ENCODE data around the gene KRT4. TPM values are rescaled to one million over a fixed set of nuclear protein-coding genes. Genes with fewer than 3 reads are reported as not detected.
"Not testable (repeated sequence)": the region's sequence is repeated elsewhere in the genome, so short reads cannot be mapped to it uniquely, and the experiment has no call there.

KRT4 gene
- total RNA-seq, 1 donor from 2014 or later = 0.29 TPM

DNA sequence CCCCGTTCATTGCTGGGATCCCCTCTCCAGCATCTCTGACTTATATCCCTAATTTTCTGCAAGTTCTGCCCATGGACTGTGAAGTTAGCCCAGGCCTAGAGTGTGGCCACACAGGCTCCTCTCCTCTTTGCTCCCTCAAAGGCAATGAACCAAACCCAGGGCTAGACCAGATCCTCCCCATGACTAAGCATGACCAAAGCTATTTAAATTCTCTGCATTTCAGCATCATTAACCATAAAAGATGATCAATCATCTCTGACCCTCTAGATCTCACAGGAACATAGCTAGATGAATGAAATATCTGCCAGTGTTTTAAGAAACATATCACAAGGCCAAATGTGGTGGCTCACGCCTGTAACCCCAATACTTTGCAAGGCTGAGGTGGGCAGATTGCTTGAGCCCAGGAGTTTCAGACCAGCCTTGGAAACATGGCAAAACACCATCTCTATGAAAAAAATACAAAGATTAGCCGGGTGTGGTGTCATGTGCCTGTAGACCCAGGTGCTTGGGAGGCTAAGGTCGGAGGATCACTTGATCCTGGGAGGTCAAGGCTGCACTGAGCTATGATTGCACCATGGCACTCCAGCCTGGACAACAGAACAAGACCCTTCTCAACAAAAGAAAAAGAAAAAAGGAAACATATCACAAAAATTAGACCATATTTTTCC lies 15.8 kb downstream of the KRT4 start:
- Mint-ChIP-seq H3K27ac (no peak overlapping the region), H3K4me1 (ENCODE audit: low read depth) (peaks cover 3% of the 10 kb centered on the region), H3K4me3 (ENCODE audit: low read depth) (no peak overlapping the region), H3K9me3 (ENCODE audit: low read depth) (no peaks in the 10 kb centered on the region), H3K36me3 (ENCODE audit: insufficient read depth) (no peaks in the 10 kb centered on the region), H3K27me3 (peaks cover 33% of the 10 kb centered on the region)
- DNase-seq (ENCODE audit: low spot score, unreplicated experiment) = no peak
- TF ChIP-seq CTCF (IDR thresholded peaks at IDR 0.05; ENCODE audit: unreplicated experiment) = no peak

GRCh38 chr12:52797529-52797894 lies 16.4 kb downstream of the KRT4 start:
- no peak for DNase-seq (ENCODE audit: low spot score, unreplicated experiment)
- Mint-ChIP-seq H3K4me1 (ENCODE audit: low read depth) (peaks cover 3% of the 10 kb centered on the region), H3K27me3 (peaks cover 33% of the 10 kb centered on the region), H3K36me3 (ENCODE audit: insufficient read depth) (no peaks in the 10 kb centered on the region), H3K9me3 (ENCODE audit: low read depth) (no peaks in the 10 kb centered on the region), H3K4me3 (ENCODE audit: low read depth) (no peak overlapping the region), H3K27ac (no peak overlapping the region)
- TF ChIP-seq CTCF (IDR thresholded peaks at IDR 0.05; ENCODE audit: unreplicated experiment) = no peak

DNA sequence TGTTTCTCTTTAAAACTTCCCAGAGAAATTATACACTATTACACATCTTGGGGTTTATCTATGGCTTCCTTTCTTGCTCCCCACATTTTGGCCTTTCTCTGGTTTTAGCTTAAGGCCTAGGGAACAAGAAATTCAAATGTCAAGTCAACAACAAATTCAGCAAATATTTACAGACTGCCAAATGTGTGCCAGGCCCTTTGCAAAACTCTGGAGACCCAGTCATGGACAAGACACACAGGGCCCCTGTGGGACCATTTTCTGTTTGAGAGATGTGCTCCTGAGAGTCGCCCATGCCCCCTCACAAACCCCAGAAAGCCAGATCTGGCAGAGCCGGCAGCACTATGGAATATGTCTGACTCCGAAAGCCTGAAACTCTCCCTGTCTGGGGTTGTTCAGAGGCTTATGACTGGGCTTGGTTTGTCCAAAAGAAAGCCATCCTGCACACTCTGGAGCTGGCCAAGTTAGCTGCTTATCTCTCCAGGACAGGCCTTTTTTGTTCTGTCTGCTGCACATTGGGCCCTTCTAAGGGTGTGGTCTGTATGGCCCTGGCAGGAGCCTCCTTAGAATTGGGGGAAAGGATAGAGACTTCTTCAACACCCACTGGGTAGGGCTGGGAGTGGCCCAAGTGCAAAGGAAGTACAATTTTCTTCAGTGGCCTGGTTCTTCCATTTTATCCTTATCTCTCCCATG lies 16.9 kb downstream of the KRT4 start:
- H3K27ac Mint-ChIP-seq = no peak overlapping the region
- TF ChIP-seq CTCF (IDR thresholded peaks at IDR 0.05; ENCODE audit: unreplicated experiment) = no peak

GRCh38 chr12:52796429-52796794 lies 17.5 kb downstream of the KRT4 start:
- no peak for DNase-seq (ENCODE audit: low spot score, unreplicated experiment)
- H3K4me3 Mint-ChIP-seq (ENCODE audit: low read depth) = no peak overlapping the region
- no peak for TF ChIP-seq CTCF (IDR thresholded peaks at IDR 0.05; ENCODE audit: unreplicated experiment)
- no peaks in the 10 kb centered on the region for H3K36me3 Mint-ChIP-seq (ENCODE audit: insufficient read depth)
- no peaks in the 10 kb centered on the region for H3K9me3 Mint-ChIP-seq (ENCODE audit: low read depth)
- H3K27ac Mint-ChIP-seq = no peak overlapping the region
- peaks cover 33% of the 10 kb centered on the region for H3K27me3 Mint-ChIP-seq
- H3K4me1 Mint-ChIP-seq (ENCODE audit: low read depth) = peaks cover 3% of the 10 kb centered on the region

More for the DNA sequence above, 16.9 kb downstream of the KRT4 start:
- DNase-seq (ENCODE audit: low spot score, unreplicated experiment) = no peak
- H3K4me1 Mint-ChIP-seq (ENCODE audit: low read depth) = peaks cover 3% of the 10 kb centered on the region
- H3K9me3 Mint-ChIP-seq (ENCODE audit: low read depth) = no peaks in the 10 kb centered on the region
- H3K27me3 Mint-ChIP-seq = peaks cover 30% of the 10 kb centered on the region
- H3K36me3 Mint-ChIP-seq (ENCODE audit: insufficient read depth) = no peaks in the 10 kb centered on the region
- H3K4me3 Mint-ChIP-seq (ENCODE audit: low read depth) = no peak overlapping the region

DNA sequence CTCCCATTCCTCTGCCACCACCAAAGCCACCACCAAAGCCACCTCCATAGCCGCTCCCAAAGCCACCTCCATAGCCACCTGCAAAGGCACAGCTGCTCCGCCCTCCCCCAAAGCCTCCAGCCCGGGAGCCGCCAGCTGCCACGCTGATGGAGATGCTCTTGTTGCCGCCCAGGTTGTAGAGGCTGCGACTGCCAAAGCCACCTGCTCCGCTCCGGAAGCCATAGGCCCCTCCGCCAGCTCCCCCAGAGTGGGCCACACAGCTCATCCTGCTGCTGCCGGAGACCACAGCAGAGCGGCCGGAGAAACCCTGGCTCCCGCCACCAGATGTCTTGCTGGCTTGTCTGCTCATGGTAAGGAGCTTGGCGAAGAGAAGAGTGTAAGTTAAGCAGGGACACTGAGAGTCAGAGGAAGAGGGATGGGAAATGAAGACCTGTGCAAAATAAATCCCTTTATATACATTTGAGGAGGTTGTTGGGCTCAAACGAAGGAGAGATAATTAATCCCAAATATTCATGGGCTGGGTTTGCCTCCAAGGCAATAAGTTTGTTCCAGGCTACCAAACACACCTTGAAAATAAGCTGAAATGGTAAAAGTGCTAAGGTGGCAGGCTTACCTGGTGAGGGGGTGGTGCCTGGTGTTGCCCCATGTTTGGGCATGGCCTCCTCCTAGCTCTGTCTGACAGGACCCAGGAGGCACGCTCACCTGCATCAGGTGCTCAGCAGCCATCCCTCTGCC lies 18.1 kb downstream of the KRT4 start, which contains the start of gene KRT3:
Gene KRT3, minus strand, starts transcription at position 424 of the 735 bp plus-strand sequence. Its CDS starts 75 bp downstream, at position 349.
- Mint-ChIP-seq H3K4me3 (ENCODE audit: low read depth) (no peak within 1 kb of the TSS), H3K4me1 (ENCODE audit: low read depth) (peaks cover 2% of the 10 kb centered on the region), H3K36me3 (ENCODE audit: insufficient read depth) (no peaks in the 10 kb centered on the region), H3K27me3 (peaks cover 33% of the 10 kb centered on the region), H3K27ac (no peak within 1 kb of the TSS), H3K9me3 (ENCODE audit: low read depth) (no peaks in the 10 kb centered on the region)
- DNase-seq (ENCODE audit: low spot score, unreplicated experiment) = no peak
- TF ChIP-seq CTCF (IDR thresholded peaks at IDR 0.05; ENCODE audit: unreplicated experiment) = no peak

DNA sequence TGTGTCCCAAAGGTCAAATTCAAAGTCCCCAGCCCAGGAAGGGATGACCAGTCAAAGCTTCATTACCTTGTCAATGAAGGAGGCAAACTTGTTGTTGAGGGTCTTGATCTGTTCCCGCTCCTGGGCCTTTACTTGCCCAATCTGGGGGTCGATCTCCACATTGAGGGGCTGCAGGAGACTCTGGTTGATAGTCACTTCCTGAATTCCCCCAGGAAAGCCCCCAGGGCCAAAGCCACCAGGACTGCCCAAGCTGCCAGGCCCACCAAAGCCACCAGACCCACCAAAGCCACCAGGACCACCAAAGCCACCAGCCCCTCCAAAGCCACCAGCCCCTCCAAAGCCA lies 18.6 kb downstream of the KRT4 start:
- not testable (repeated sequence) for DNase-seq (ENCODE audit: low spot score, unreplicated experiment); H3K27ac Mint-ChIP-seq; H3K4me3 Mint-ChIP-seq (ENCODE audit: low read depth); H3K4me1 Mint-ChIP-seq (ENCODE audit: low read depth); H3K36me3 Mint-ChIP-seq (ENCODE audit: insufficient read depth); H3K9me3 Mint-ChIP-seq (ENCODE audit: low read depth)
- peaks cover 38% of the 10 kb centered on the region for H3K27me3 Mint-ChIP-seq

Data from progenitor cell of endocrine pancreas (in vitro differentiated cells).